Caco-2 (cell line): ENCODE measurements around the gene ABL2. TPM values are rescaled to one million over a fixed set of nuclear protein-coding genes. Genes with fewer than 3 reads are reported as not detected.

ENCODE experiments used
- BruUV-seq: library from RNA; stranded (reverse); fragments of 400-500 nt; replicated peaks from 2 replicates; lab custom pipeline; 2021; lab: Mats Ljungman, UMichigan
- CTCF ChIA-PET: fragments of 300-600 bp; sonication (Branson Sonifier 250); formaldehyde crosslinking; loops from one replicate; lab custom pipeline; 2022; ENCODE audit warnings: antibody characterized with exemption; lab: Charles Lee
- POLR2A ChIA-PET: fragments of 300-600 bp; sonication (Branson Sonifier 250); formaldehyde crosslinking; loops from one replicate; lab custom pipeline; 2022; ENCODE audit warnings: antibody characterized with exemption; lab: Charles Lee
- DNase-seq, 2 experiments: peaks; one replicate each; pipeline versions ENCODE4 v3.0.0 to v3.0.0-alpha.2; 2020 to 2022
- H3K27me3 ChIP-seq: replicated peaks from 2 replicates; pipeline ENCODE4 v1.6.0; 2011; ENCODE audit warnings: low read length; ENCODE audit not compliant: control insufficient read depth, insufficient read depth
- H3K36me3 ChIP-seq: 2 replicates; pipeline ENCODE4 v1.5.1; 2011; ENCODE audit warnings: low read length; ENCODE audit not compliant: control insufficient read depth, insufficient read depth
- H3K4me1 ChIP-seq: fragments of 250-450 bp; sonication (Bioruptor Pico); 2 replicates; pipeline ENCODE4 v1.5.1; 2020; ENCODE audit warnings: mild to moderate bottlenecking
- H3K4me3 ChIP-seq: 2 replicates; pipeline ENCODE4 v1.5.1; 2011; ENCODE audit warnings: low read depth, mild to moderate bottlenecking, control low read depth, low read length
- H3K9me3 ChIP-seq: fragments of 250-450 bp; sonication (Bioruptor Pico); 2 replicates; pipeline ENCODE4 v1.5.1; 2020; ENCODE audit warnings: mild to moderate bottlenecking, moderate library complexity
- H3K27ac Mint-ChIP-seq: one replicate; pipeline ENCODE4 v1.8.0; 2022; ENCODE audit warnings: mixed read lengths; ENCODE audit not compliant: unreplicated experiment
- H3K27me3 Mint-ChIP-seq: one replicate; pipeline ENCODE4 v1.8.0; 2022; ENCODE audit warnings: mixed read lengths; ENCODE audit not compliant: insufficient read depth, unreplicated experiment
- H3K36me3 Mint-ChIP-seq: one replicate; pipeline ENCODE4 v1.8.0; 2022; ENCODE audit warnings: mild to moderate bottlenecking, mixed read lengths; ENCODE audit not compliant: insufficient read depth, unreplicated experiment
- H3K4me1 Mint-ChIP-seq: one replicate; pipeline ENCODE4 v1.8.0; 2022; ENCODE audit warnings: low read depth, mixed read lengths; ENCODE audit not compliant: unreplicated experiment
- H3K4me3 Mint-ChIP-seq: one replicate; pipeline ENCODE4 v1.8.0; 2022; ENCODE audit warnings: mild to moderate bottlenecking, moderate library complexity, mixed read lengths; ENCODE audit not compliant: unreplicated experiment
- H3K9me3 Mint-ChIP-seq: one replicate; pipeline ENCODE4 v1.8.0; 2022; ENCODE audit warnings: mixed read lengths; ENCODE audit not compliant: unreplicated experiment
- intact Hi-C: fragments of 100-400 bp; cut with micrococcal nuclease; formaldehyde crosslinking; loops from one replicate; pipeline ENCODE4 v1.10.0; 2022; ENCODE audit not compliant: unreplicated experiment
- total RNA-seq: library from RNA; stranded (reverse); gene quantifications from 2 replicates; pipeline ENCODE4 v1.2.3, GENCODE V29; 2022
- TF ChIP-seq, protein P1 (sequence below), 2 experiments: fragments of 200-600 bp in 1 of 2; IDR thresholded peaks; 1 replicate in 1 of 2; 2 replicates in 1 of 2; pipeline versions ENCODE4 v1.5.1 to v1.8.0; 2011 to 2022; ENCODE audit warnings: antibody characterized with exemption in 1 of 2, control low read depth in 1 of 2, inconsistent platforms in 1 of 2, low read depth in 1 of 2, low read length in 1 of 2, mild to moderate bottlenecking in 1 of 2, moderate library complexity in 1 of 2; ENCODE audit not compliant: insufficient read depth in 1 of 2, severe bottlenecking in 1 of 2, unreplicated experiment in 1 of 2

The ABL2 gene
- total RNA-seq, 1 experiment from 2014 or later, result 21.6 TPM

DNA sequence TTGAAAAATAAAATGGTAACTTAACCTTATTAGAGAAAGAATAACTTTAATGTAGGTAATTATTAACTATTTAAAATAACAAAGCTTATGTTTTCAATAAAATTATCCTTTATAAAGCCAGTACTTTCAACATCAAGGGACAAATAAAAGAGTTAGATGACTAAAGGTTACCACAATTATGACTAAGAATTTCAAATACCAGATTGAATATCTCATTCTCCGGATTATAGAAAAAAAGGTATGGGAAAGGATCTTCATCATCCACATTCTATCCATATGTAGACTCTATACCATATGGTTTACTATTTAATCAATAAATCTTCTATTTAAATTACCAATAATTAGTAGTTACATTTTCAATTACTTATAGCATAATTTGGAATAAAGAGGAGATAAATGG lies 84.9 kb downstream of the ABL2 start:
- POLR2A ChIA-PET, result no interaction called here

GRCh38 chr1:179143322-179143721 lies 86.2 kb downstream of the ABL2 start:
- CTCF ChIA-PET, result no interaction called here
- H3K27me3 ChIP-seq, result no peaks in the 10 kb centered on the region
- peaks cover 13% of the 10 kb centered on the region; the same call in 1 of the 2 replicates for H3K4me1 ChIP-seq
- Mint-ChIP-seq H3K9me3 (peaks cover 17% of the 10 kb centered on the region), H3K27me3 (no peaks in the 10 kb centered on the region), H3K36me3 (peaks cover 28% of the 10 kb centered on the region), H3K27ac (no peak overlapping the region), H3K4me3 (no peak overlapping the region), H3K4me1 (peaks cover 7% of the 10 kb centered on the region)
- H3K36me3 ChIP-seq, result no peaks in the 10 kb centered on the region; the same call in 1 of the 2 replicates
- no peak for DNase-seq
- H3K9me3 ChIP-seq, result peaks cover 3% of the 10 kb centered on the region; the same call in 1 of the 2 replicates
- H3K4me3 ChIP-seq, result no peak overlapping the region
- TSS peak; percentile 57 for BruUV-seq
- TF ChIP-seq, protein P1, sequence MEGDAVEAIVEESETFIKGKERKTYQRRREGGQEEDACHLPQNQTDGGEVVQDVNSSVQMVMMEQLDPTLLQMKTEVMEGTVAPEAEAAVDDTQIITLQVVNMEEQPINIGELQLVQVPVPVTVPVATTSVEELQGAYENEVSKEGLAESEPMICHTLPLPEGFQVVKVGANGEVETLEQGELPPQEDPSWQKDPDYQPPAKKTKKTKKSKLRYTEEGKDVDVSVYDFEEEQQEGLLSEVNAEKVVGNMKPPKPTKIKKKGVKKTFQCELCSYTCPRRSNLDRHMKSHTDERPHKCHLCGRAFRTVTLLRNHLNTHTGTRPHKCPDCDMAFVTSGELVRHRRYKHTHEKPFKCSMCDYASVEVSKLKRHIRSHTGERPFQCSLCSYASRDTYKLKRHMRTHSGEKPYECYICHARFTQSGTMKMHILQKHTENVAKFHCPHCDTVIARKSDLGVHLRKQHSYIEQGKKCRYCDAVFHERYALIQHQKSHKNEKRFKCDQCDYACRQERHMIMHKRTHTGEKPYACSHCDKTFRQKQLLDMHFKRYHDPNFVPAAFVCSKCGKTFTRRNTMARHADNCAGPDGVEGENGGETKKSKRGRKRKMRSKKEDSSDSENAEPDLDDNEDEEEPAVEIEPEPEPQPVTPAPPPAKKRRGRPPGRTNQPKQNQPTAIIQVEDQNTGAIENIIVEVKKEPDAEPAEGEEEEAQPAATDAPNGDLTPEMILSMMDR (IDR thresholded peaks at IDR 0.05; ENCODE audit: insufficient read depth in 1 of 2, low read depth in 1 of 2, low read length in 1 of 2, severe bottlenecking in 1 of 2, unreplicated experiment in 1 of 2), result no peak
- intact Hi-C loops, result loop anchor here (5.0 kb wide), 1 partner anchor 149 kb away; the partner anchor contains the start of gene SOAT1
- POLR2A ChIA-PET, result no interaction called here

More for the DNA sequence above, 84.9 kb downstream of the ABL2 start:
- TF ChIP-seq, protein P1 (IDR thresholded peaks at IDR 0.05; ENCODE audit: insufficient read depth in 1 of 2, low read depth in 1 of 2, low read length in 1 of 2, severe bottlenecking in 1 of 2, unreplicated experiment in 1 of 2), result no peak
- Mint-ChIP-seq H3K4me1 (peaks cover 7% of the 10 kb centered on the region), H3K27me3 (no peaks in the 10 kb centered on the region), H3K4me3 (no peak overlapping the region), H3K9me3 (peaks cover 10% of the 10 kb centered on the region), H3K36me3 (peaks cover 32% of the 10 kb centered on the region), H3K27ac (no peak overlapping the region)
- H3K36me3 ChIP-seq, result no peaks in the 10 kb centered on the region; the same call in 1 of the 2 replicates
- intact Hi-C loops, result loop anchor here (5.0 kb wide), 1 partner anchor 148 kb away; the partner anchor contains the start of gene SOAT1
- no peak overlapping the region for H3K4me3 ChIP-seq
- peaks cover 3% of the 10 kb centered on the region; the same call in 1 of the 2 replicates for H3K9me3 ChIP-seq
- no peak for DNase-seq
- CTCF ChIA-PET, result no interaction called here
- peaks cover 13% of the 10 kb centered on the region; the same call in 1 of the 2 replicates for H3K4me1 ChIP-seq
- BruUV-seq, result no TSS peak
- no peaks in the 10 kb centered on the region for H3K27me3 ChIP-seq

DNA sequence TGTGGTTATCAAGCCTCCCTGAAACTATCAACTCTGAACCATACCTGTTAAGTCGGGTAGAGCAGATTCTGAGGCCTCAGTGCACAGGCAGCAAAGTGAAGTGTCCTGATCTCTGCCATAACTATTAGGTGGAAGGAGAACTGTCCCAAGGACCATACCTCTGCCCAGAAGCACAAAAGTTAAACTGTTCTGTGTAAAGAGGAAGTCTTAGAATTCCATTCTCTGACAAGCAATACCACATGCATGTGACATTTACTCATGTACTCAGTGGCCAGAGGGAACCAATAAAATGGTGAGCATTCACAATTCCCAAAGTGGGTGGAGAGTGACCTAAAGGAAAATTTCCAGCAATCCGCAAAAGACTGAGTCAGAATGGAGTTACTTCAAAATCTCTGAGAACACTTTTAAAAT lies 86.6 kb downstream of the ABL2 start:
- ChIA-PET CTCF (no interaction called here), POLR2A (no interaction called here)
- Mint-ChIP-seq H3K27ac (no peak overlapping the region), H3K36me3 (peaks cover 24% of the 10 kb centered on the region), H3K9me3 (peaks cover 17% of the 10 kb centered on the region), H3K4me1 (peaks cover 7% of the 10 kb centered on the region), H3K27me3 (no peaks in the 10 kb centered on the region), H3K4me3 (no peak overlapping the region)
- DNase-seq, result peak in 1 of 2 experiments; percentile 48
- Histone ChIP-seq H3K4me1 (peaks cover 13% of the 10 kb centered on the region; the same call in 1 of the 2 replicates), H3K36me3 (no peaks in the 10 kb centered on the region; the same call in 1 of the 2 replicates), H3K9me3 (peaks cover 3% of the 10 kb centered on the region; the same call in 1 of the 2 replicates), H3K4me3 (no peak overlapping the region), H3K27me3 (no peaks in the 10 kb centered on the region)
- BruUV-seq, result no TSS peak
- TF ChIP-seq, protein P1 (IDR thresholded peaks at IDR 0.05; ENCODE audit: insufficient read depth in 1 of 2, low read depth in 1 of 2, low read length in 1 of 2, severe bottlenecking in 1 of 2, unreplicated experiment in 1 of 2), result no peak
- intact Hi-C loops, result loop anchor here (5.0 kb wide), 1 partner anchor 149 kb away; the partner anchor contains the start of gene SOAT1
